HepG2 (cell line): ENCODE measurements around the gene KCND3. TPM values are rescaled to one million over a fixed set of nuclear protein-coding genes. Genes with fewer than 3 reads are reported as not detected.
A peak's percentile ranks its signal among the peaks of the same experiment; 100 is the strongest.

ENCODE experiments used
- ASH2L ChIP-seq: fragments of 300-600, 200-600 bp; sonication (generic); IDR thresholded peaks from 2 replicates; pipeline ENCODE4 v1.7.0; 2017; ENCODE audit warnings: low read depth, mild to moderate bottlenecking, moderate library complexity, mixed read lengths, low read length; ENCODE audit not compliant: insufficient read length
- CREB1 ChIP-seq, 2 experiments: fragments of 450-650 bp in 1 of 2; IDR thresholded peaks; 2 replicates each; pipeline ENCODE4 v1.6.1; 2016 to 2017; ENCODE audit warnings: control low read depth in 1 of 2, mild to moderate bottlenecking in 1 of 2, missing compliant biosample characterization in 1 of 2, missing genetic modification characterization in 1 of 2
- DNMT3B ChIP-seq: conservative IDR thresholded peaks from 2 replicates; pipeline ENCODE4 v1.6.1; 2016; ENCODE audit warnings: missing biosample characterization, control low read depth
- ETV5 ChIP-seq: IDR thresholded peaks from 2 replicates; pipeline ENCODE4 v1.6.1; 2018; ENCODE audit warnings: missing biosample characterization, missing genetic modification reagents, inconsistent platforms, borderline replicate concordance
- HES4 ChIP-seq: sonication (generic); formaldehyde crosslinking; IDR thresholded peaks from 2 replicates; pipeline ENCODE4 v1.9.0; 2021; ENCODE audit warnings: mild to moderate bottlenecking, missing genetic modification reagents, borderline replicate concordance
- KLF16 ChIP-seq, 2 experiments: sonication (generic) in 1 of 2; formaldehyde crosslinking in 1 of 2; IDR thresholded peaks; 2 replicates each; pipeline versions ENCODE4 v1.6.1 to v1.8.0; 2016 to 2023; ENCODE audit warnings: missing genetic modification reagents in 2 of 2, missing compliant biosample characterization in 1 of 2
- MIXL1 ChIP-seq: IDR thresholded peaks from 2 replicates; pipeline ENCODE4 v1.6.1; 2016
- RBFOX2 ChIP-seq: fragments of 200-400 bp; formaldehyde crosslinking; IDR thresholded peaks from 2 replicates; pipeline ENCODE4 v1.6.1; 2017; ENCODE audit warnings: low read depth, mild to moderate bottlenecking, low read length
- SAP130 ChIP-seq: IDR thresholded peaks from 2 replicates; pipeline ENCODE4 v1.6.1; 2016; ENCODE audit warnings: low read depth
- SIX4 ChIP-seq: sonication (generic); formaldehyde crosslinking; IDR thresholded peaks from 2 replicates; pipeline ENCODE4 v1.4.0; 2020; ENCODE audit warnings: missing genetic modification reagents
- TEAD2 ChIP-seq: sonication (generic); formaldehyde crosslinking; IDR thresholded peaks from 2 replicates; pipeline ENCODE4 v1.9.0; 2021; ENCODE audit warnings: missing genetic modification reagents
- ZBTB1 ChIP-seq: sonication (generic); formaldehyde crosslinking; IDR thresholded peaks from 2 replicates; pipeline ENCODE4 v1.4.0; 2020; ENCODE audit warnings: missing genetic modification reagents, borderline replicate concordance
- ZBTB3 ChIP-seq: sonication (generic); formaldehyde crosslinking; IDR thresholded peaks from 2 replicates; pipeline ENCODE4 v1.4.0; 2020; ENCODE audit warnings: low read depth, mild to moderate bottlenecking, moderate library complexity, missing genetic modification reagents, borderline replicate concordance
- ZNF253 ChIP-seq: sonication (generic); formaldehyde crosslinking; IDR thresholded peaks from 2 replicates; pipeline ENCODE4 v1.8.0; 2022; ENCODE audit warnings: mild to moderate bottlenecking, missing genetic modification reagents, borderline replicate concordance
- ZNF256 ChIP-seq: sonication (generic); formaldehyde crosslinking; conservative IDR thresholded peaks from 2 replicates; pipeline ENCODE4 v1.4.0; 2020; ENCODE audit warnings: missing genetic modification reagents
- ZNF629 ChIP-seq: sonication (generic); formaldehyde crosslinking; conservative IDR thresholded peaks from 2 replicates; pipeline ENCODE4 v1.5.0; 2020; ENCODE audit warnings: missing genetic modification reagents
- ZNF7 ChIP-seq: IDR thresholded peaks from 2 replicates; pipeline ENCODE4 v1.6.1; 2016; ENCODE audit warnings: missing biosample characterization, missing genetic modification reagents
- polyA plus RNA-seq, 8 experiments: library from polyadenylated mRNA; depleted of rRNA in 3 of 8; stranded (reverse) in 7 of 8; unstranded in 1 of 8; fragments of >200 nt; fragmentation: Illumina TruSeq in 4 of 8; extraction: Trizol in 4 of 8; gene quantifications; 2 replicates each; pipeline versions ENCODE4 v1.2.1 to v1.2.3, GENCODE V29; 2011 to 2016; ENCODE audit warnings: low read depth in 4 of 8, missing spikeins in 1 of 8, mixed read lengths in 1 of 8; ENCODE audit not compliant: insufficient read depth in 1 of 8
- total RNA-seq, 5 experiments: library from RNA; depleted of rRNA; stranded (reverse); fragments of >200 nt; fragmentation: Illumina TruSeq; extraction: Trizol; gene quantifications; 2 replicates each; pipeline ENCODE4 v1.2.3, GENCODE V29; 2016; ENCODE audit warnings: low read depth in 1 of 5
- TF ChIP-seq, protein P1 (sequence below): sonication (generic); formaldehyde crosslinking; IDR thresholded peaks from 2 replicates; pipeline ENCODE4 v1.4.0; 2020; ENCODE audit warnings: mild to moderate bottlenecking, low read depth, missing genetic modification reagents
- TF ChIP-seq, protein P2 (sequence below): sonication (generic); IDR thresholded peaks from 2 replicates; pipeline ENCODE4 v1.6.1; 2016; ENCODE audit warnings: low read depth, borderline replicate concordance
- TF ChIP-seq, protein P3 (sequence below): sonication (generic); formaldehyde crosslinking; IDR thresholded peaks from 2 replicates; pipeline ENCODE4 v1.5.0; 2020; ENCODE audit warnings: mild to moderate bottlenecking, missing genetic modification reagents, moderate library complexity

KCND3 gene
- total and polyA plus RNA-seq, 2 of the 13 experiments (the other 11 are each of a cell fraction or from before 2014, with no cell fraction given): 0.04 TPM; not detected in 1

DNA sequence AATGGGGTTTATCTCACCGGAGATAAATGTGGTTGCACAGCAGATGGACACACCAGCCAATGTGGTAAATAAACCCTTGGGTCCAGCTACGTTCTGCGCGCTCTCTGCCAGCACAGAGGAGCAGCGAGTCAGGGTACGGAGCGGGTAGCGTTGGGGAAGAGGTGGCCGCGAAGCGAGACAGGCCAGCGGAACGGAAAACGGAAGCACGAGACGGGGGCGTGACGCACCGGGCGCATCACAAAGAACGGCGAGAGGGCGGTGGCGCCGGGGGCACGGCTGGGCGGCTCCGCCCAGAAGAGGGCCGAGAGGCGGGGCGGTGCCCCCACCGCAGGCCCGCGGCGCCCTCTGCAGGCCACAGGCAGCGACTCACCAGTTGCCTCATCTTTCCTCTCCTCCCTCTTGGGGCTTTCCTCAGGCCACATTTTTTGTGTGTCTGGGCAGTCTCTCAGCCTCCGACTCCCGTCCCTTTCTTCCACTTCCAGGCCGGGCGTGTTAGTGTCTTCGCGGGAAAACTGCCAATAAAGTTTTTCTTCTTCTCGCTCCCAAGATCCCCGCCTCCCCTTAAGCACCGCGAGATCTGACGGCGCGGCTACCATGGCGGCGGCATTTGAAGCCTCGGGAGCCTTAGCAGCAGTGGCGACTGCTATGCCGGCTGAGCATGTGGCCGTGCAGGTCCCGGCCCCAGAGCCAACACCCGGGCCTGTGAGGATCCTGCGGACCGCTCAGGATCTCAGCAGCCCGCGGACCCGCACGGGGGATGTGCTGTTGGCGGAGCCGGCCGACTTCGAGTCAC, 233.9 kb downstream of the KCND3 start, which contains the start of gene DDX20 (continued):
- TF ChIP-seq, protein P1, sequence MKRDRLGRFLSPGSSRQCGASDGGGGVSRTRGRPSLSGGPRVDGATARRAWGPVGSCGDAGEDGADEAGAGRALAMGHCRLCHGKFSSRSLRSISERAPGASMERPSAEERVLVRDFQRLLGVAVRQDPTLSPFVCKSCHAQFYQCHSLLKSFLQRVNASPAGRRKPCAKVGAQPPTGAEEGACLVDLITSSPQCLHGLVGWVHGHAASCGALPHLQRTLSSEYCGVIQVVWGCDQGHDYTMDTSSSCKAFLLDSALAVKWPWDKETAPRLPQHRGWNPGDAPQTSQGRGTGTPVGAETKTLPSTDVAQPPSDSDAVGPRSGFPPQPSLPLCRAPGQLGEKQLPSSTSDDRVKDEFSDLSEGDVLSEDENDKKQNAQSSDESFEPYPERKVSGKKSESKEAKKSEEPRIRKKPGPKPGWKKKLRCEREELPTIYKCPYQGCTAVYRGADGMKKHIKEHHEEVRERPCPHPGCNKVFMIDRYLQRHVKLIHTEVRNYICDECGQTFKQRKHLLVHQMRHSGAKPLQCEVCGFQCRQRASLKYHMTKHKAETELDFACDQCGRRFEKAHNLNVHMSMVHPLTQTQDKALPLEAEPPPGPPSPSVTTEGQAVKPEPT (CRISPR knock-in tag): peak; percentile 81; the same call in 1 of the 2 replicates
- TF ChIP-seq ZBTB3 (CRISPR knock-in tag) (0 out of 2 replicates have a peak, but pooled peaks have one; percentile 71), ZBTB1 (CRISPR knock-in tag) (no peak; the same call in 1 of the 2 replicates), ZNF256 (CRISPR knock-in tag) (no peak), KLF16 (CRISPR knock-in tag; IDR thresholded peaks at IDR 0.05) (peak in 1 of 2 experiments; percentile 94; a peak in 2 of 4 replicates), MIXL1 (peak; percentile 23; the same call in 1 of the 2 replicates), ETV5 (CRISPR knock-in tag) (peak; percentile 57), ZNF629 (CRISPR knock-in tag) (no peak), ZNF7 (CRISPR knock-in tag) (peak; percentile 35; the same call in 1 of the 2 replicates), CREB1 (IDR thresholded peaks at IDR 0.05) (peak; percentile 81), CREB1 (CRISPR knock-in tag; IDR thresholded peaks at IDR 0.05) (no peak), SAP130 (peak; percentile 94), HES4 (CRISPR knock-in tag) (no peak), ZNF253 (CRISPR knock-in tag) (peak; percentile 15), DNMT3B (CRISPR knock-in tag) (0 out of 2 replicates have a peak, but pooled peaks have one; percentile 61), TEAD2 (CRISPR knock-in tag) (no peak), RBFOX2 (peak; percentile 88), ASH2L (peak; percentile 97), SIX4 (CRISPR knock-in tag) (peak; percentile 45; the same call in 1 of the 2 replicates)
- TF ChIP-seq, protein P2, sequence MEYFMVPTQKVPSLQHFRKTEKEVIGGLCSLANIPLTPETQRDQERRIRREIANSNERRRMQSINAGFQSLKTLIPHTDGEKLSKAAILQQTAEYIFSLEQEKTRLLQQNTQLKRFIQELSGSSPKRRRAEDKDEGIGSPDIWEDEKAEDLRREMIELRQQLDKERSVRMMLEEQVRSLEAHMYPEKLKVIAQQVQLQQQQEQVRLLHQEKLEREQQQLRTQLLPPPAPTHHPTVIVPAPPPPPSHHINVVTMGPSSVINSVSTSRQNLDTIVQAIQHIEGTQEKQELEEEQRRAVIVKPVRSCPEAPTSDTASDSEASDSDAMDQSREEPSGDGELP: peak; percentile 9; the same call in 1 of the 2 replicates
- TF ChIP-seq, protein P3, sequence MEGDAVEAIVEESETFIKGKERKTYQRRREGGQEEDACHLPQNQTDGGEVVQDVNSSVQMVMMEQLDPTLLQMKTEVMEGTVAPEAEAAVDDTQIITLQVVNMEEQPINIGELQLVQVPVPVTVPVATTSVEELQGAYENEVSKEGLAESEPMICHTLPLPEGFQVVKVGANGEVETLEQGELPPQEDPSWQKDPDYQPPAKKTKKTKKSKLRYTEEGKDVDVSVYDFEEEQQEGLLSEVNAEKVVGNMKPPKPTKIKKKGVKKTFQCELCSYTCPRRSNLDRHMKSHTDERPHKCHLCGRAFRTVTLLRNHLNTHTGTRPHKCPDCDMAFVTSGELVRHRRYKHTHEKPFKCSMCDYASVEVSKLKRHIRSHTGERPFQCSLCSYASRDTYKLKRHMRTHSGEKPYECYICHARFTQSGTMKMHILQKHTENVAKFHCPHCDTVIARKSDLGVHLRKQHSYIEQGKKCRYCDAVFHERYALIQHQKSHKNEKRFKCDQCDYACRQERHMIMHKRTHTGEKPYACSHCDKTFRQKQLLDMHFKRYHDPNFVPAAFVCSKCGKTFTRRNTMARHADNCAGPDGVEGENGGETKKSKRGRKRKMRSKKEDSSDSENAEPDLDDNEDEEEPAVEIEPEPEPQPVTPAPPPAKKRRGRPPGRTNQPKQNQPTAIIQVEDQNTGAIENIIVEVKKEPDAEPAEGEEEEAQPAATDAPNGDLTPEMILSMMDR (CRISPR knock-in tag): peak; percentile 88
